ENCODE data around the gene WFDC2. TPM values are rescaled to one million over a fixed set of nuclear protein-coding genes. Genes with fewer than 3 reads are reported as not detected.
A peak's percentile ranks its signal among the peaks of the same experiment; 100 is the strongest.

The WFDC2 gene, protein sequence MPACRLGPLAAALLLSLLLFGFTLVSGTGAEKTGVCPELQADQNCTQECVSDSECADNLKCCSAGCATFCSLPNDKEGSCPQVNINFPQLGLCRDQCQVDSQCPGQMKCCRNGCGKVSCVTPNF
- total RNA-seq: 1 to 10 TPM; 1.3 TPM

DNA sequence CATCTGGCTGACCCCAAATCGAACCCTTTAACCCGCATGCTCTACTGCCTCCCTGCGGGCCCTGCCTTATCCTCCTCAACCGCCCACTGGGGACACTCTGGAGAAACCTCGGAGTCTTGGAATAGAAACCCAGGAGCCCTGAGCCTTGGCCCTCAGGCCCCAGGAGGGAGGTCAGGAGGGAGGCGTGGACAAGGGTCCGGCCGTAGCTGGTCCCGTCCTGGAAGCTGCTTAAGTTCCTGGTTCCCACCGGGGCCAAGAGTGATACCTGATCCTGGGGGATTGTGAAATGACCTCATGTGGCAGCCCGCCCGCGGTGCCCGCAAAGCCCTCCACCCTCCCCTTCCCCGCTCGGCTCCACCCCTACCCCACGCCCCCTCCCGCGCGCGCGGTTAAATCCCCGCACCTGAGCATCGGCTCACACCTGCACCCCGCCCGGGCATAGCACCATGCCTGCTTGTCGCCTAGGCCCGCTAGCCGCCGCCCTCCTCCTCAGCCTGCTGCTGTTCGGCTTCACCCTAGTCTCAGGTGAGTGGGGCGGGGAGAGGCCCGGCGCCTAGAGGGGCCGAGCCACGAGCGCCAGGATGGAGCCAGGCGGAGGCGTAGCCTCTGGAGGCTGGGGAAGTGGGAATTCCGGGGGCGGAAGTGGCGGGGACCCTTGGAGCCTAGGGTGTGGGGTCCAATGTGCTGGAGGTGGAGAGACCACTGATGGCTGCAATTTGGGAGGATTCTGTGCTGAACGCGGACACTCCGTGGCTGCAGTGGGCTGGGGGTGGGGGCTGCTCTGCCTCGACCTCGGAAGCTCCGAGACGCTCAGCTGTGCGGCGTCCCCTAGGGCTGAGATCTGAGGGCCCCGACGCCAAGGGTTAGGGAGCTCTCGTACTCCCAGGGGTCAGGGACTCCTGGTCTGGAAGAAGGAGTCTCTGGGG lies at the start of gene WFDC2:
WFDC2 (plus strand) TSS at position 418 of the 926 bp plus-strand sequence; CDS start at position 447, 29 bp downstream.
- H3K27me3 Mint-ChIP-seq: peaks cover 58% of the 10 kb centered on the region
- peak within 1 kb of the TSS; percentile 60 for H3K4me3 Mint-ChIP-seq
- H3K27ac Mint-ChIP-seq: no peak within 1 kb of the TSS
- H3K36me3 Mint-ChIP-seq (ENCODE audit: low read depth): no peaks in the 10 kb centered on the region
- intact Hi-C loops (cut with micrococcal nuclease): no loop called here
- ATAC-seq (peak; percentile 21), DNase-seq (peak; percentile 21)
- peaks cover 5% of the 10 kb centered on the region for H3K4me1 Mint-ChIP-seq (ENCODE audit: low read depth)
- no peaks in the 10 kb centered on the region for H3K9me3 Mint-ChIP-seq
- ChIA-PET CTCF (interaction anchor here (0.7 to 2.1 kb wide), 4 partner anchors 20 to 301 kb away, joined by 3 to 7 read pairs (median 5); no protein-coding TSS in a partner anchor), POLR2A (no interaction called here)
- TF ChIP-seq, protein P1, sequence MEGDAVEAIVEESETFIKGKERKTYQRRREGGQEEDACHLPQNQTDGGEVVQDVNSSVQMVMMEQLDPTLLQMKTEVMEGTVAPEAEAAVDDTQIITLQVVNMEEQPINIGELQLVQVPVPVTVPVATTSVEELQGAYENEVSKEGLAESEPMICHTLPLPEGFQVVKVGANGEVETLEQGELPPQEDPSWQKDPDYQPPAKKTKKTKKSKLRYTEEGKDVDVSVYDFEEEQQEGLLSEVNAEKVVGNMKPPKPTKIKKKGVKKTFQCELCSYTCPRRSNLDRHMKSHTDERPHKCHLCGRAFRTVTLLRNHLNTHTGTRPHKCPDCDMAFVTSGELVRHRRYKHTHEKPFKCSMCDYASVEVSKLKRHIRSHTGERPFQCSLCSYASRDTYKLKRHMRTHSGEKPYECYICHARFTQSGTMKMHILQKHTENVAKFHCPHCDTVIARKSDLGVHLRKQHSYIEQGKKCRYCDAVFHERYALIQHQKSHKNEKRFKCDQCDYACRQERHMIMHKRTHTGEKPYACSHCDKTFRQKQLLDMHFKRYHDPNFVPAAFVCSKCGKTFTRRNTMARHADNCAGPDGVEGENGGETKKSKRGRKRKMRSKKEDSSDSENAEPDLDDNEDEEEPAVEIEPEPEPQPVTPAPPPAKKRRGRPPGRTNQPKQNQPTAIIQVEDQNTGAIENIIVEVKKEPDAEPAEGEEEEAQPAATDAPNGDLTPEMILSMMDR (IDR thresholded peaks at IDR 0.05): no peak

DNA sequence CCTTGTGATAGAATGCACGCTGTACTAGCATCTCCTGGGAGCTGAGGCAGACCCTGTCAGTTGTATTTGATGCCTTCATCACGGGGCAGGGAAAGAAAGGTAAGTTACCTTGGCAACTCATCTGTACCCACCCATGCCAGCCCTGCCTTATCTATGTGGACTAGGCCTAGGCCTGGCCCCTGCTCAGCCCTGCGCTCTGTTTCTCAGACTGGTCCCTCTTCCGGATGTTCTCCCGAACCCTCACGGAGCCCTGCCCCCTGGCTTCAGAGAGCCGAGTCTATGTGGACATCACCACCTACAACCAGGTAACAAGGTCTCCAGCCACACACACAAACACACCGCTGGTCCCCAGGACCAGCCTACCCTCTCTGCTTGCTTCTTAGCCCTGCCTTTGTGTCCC lies 49.4 kb upstream of the WFDC2 start:
- peak overlapping the region; percentile 25 for H3K27ac Mint-ChIP-seq
- POLR2A ChIA-PET: interaction anchor here (1.0 to 2.3 kb wide), 4 partner anchors 9 to 57 kb away, joined by 3 to 14 read pairs (median 4); partner anchors contain the start of gene SYS1
- no peaks in the 10 kb centered on the region for H3K9me3 Mint-ChIP-seq

DNA sequence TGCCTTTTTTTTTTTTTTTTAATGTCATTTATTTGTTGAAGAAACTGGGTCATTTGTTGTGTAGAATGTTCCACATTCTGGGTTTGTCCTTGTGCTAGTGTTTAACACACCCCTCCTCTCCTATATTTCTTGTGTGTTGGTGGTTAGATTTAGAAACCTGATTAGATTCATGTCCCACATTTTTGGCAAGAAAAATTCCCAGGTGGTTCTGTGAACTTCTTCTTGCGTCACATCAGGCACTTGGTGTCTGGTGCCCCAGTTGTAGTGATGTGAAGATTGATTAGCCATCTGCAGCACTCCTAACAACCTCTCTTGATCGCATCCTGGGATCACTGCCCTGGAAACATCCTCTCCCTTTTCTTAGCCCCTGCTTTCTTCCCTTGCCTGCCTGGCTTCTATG lies 45.9 kb upstream of the WFDC2 start:
- peaks cover 4% of the 10 kb centered on the region for H3K4me1 Mint-ChIP-seq (ENCODE audit: low read depth)
- no peaks in the 10 kb centered on the region for H3K27me3 Mint-ChIP-seq
- H3K36me3 Mint-ChIP-seq (ENCODE audit: low read depth): peaks cover 40% of the 10 kb centered on the region
- TF ChIP-seq, protein P1 (IDR thresholded peaks at IDR 0.05): no peak
- ChIA-PET POLR2A (no interaction called here), CTCF (interaction anchor here (1.2 kb wide), 1 partner anchor 13 kb away, joined by 3 read pairs; no protein-coding TSS in a partner anchor)
- DNase-seq (no peak), ATAC-seq (no peak)
- no peak overlapping the region for H3K27ac Mint-ChIP-seq
- no peaks in the 10 kb centered on the region for H3K9me3 Mint-ChIP-seq
- intact Hi-C loops (cut with micrococcal nuclease): no loop called here
- no peak overlapping the region for H3K4me3 Mint-ChIP-seq

More for the DNA sequence above, 49.4 kb upstream of the WFDC2 start:
- Mint-ChIP-seq H3K27me3 (no peaks in the 10 kb centered on the region), H3K4me3 (no peak overlapping the region), H3K4me1 (ENCODE audit: low read depth) (peaks cover 25% of the 10 kb centered on the region), H3K36me3 (ENCODE audit: low read depth) (peaks cover 37% of the 10 kb centered on the region)
- DNase-seq (no peak), ATAC-seq (no peak)
- CTCF ChIA-PET: interaction anchor here (0.7 to 7.2 kb wide), 4 partner anchors 17 to 57 kb away, joined by 3 to 53 read pairs (median 23); partner anchors contain the start of gene SYS1
- intact Hi-C loops (cut with micrococcal nuclease): no loop called here
- TF ChIP-seq, protein P1 (IDR thresholded peaks at IDR 0.05): no peak

DNA sequence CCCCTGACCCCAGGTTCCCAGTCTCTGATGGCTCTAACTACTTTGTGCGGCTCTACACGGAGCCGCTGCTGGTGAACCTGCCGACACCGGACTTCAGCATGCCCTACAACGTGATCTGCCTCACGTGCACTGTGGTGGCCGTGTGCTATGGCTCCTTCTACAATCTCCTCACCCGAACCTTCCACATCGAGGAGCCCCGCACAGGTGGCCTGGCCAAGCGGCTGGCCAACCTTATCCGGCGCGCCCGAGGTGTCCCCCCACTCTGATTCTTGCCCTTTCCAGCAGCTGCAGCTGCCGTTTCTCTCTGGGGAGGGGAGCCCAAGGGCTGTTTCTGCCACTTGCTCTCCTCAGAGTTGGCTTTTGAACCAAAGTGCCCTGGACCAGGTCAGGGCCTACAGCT lies 44.0 kb upstream of the WFDC2 start:
- Mint-ChIP-seq H3K9me3 (no peaks in the 10 kb centered on the region), H3K4me1 (ENCODE audit: low read depth) (no peaks in the 10 kb centered on the region), H3K36me3 (ENCODE audit: low read depth) (peaks cover 32% of the 10 kb centered on the region), H3K27me3 (no peaks in the 10 kb centered on the region), H3K4me3 (no peak overlapping the region), H3K27ac (no peak overlapping the region)
- ATAC-seq: no peak
- TF ChIP-seq, protein P1 (IDR thresholded peaks at IDR 0.05): no peak
- intact Hi-C loops (cut with micrococcal nuclease): no loop called here
- CTCF ChIA-PET: no interaction called here
- POLR2A ChIA-PET: no interaction called here
- DNase-seq: no peak

Measured in activated CD8-positive, alpha-beta T cell treated with anti-CD3 and anti-CD28 coated beads for 36 hours (primary cell).